SK-N-SH (cell line): ENCODE measurements around the gene LDB1. TPM values are rescaled to one million over a fixed set of nuclear protein-coding genes. Genes with fewer than 3 reads are reported as not detected.

Source experiments
- CTCF ChIA-PET: fragments of 300-600, 350-600 bp; formaldehyde crosslinking; extraction: SDS; loops from one replicate; lab custom pipeline; 2021; lab: Yijun Ruan, JAX
- POLR2A ChIA-PET: fragments of 350-600 bp; sonication (Branson Sonifier 250); formaldehyde crosslinking; extraction: SDS; loops from one replicate; lab custom pipeline; 2020; ENCODE audit warnings: antibody characterized with exemption, inconsistent platforms; lab: Yijun Ruan, JAX
- DNase-seq: peaks from one replicate; pipeline ENCODE4 v3.0.0; 2012
- H2AFZ ChIP-seq: fragments of 200-600 bp; sonication (generic); 2 replicates; pipeline ENCODE4 v1.8.1; 2016; ENCODE audit warnings: antibody characterized with exemption, mild to moderate bottlenecking, low read depth
- H3F3A ChIP-seq: fragments of 200-600 bp; sonication (generic); replicated peaks from 2 replicates; pipeline ENCODE3; 2016; ENCODE audit warnings: antibody characterized with exemption, mild to moderate bottlenecking; ENCODE audit not compliant: insufficient read depth
- H3K27ac ChIP-seq, 2 experiments: fragments of 200-500 bp in 1 of 2; fragments of 200-600 bp in 1 of 2; sonication (Bioruptor generic) in 1 of 2; sonication (generic), shearing (Covaris generic) in 1 of 2; 2 replicates each; pipeline versions ENCODE4 v1.5.1 to v1.6.1; 2014 to 2016; ENCODE audit warnings: low read depth in 2 of 2, inconsistent platforms in 1 of 2, low read length in 1 of 2, mild to moderate bottlenecking in 1 of 2, mixed read lengths in 1 of 2
- H3K27me3 ChIP-seq: fragments of 200-600 bp; sonication (generic), shearing (Covaris generic); 2 replicates; pipeline ENCODE4 v1.6.1; 2016; ENCODE audit warnings: mixed run types; ENCODE audit not compliant: insufficient read depth
- H3K36me3 ChIP-seq, 2 experiments: fragments of 200-500 bp in 1 of 2; fragments of 200-600 bp in 1 of 2; sonication (Bioruptor generic) in 1 of 2; sonication (generic) in 1 of 2; replicated peaks in 1 of 2; 2 replicates each; pipeline versions ENCODE3 to v1.5.1; 2014 to 2016; ENCODE audit warnings: low read length in 1 of 2, mild to moderate bottlenecking in 1 of 2; ENCODE audit not compliant: insufficient read depth in 2 of 2, control insufficient read depth in 1 of 2
- H3K4me1 ChIP-seq, 2 experiments: fragments of 200-500 bp in 1 of 2; fragments of 200-600 bp in 1 of 2; sonication (Bioruptor generic) in 1 of 2; sonication (generic), shearing (Covaris generic) in 1 of 2; 2 replicates each; pipeline versions ENCODE4 v1.5.1 to v1.6.1; 2014 to 2016; ENCODE audit warnings: low read depth in 1 of 2, low read length in 1 of 2, mixed run types in 1 of 2; ENCODE audit not compliant: insufficient read depth in 2 of 2, control insufficient read depth in 1 of 2
- H3K4me2 ChIP-seq: fragments of 200-600 bp; sonication (generic), shearing (Covaris generic); 2 replicates; pipeline ENCODE4 v1.6.1; 2017; ENCODE audit warnings: mixed run types
- H3K4me3 ChIP-seq, 2 experiments: fragments of 200-500 bp in 1 of 2; fragments of 200-600 bp in 1 of 2; sonication (Bioruptor generic) in 1 of 2; sonication (generic), shearing (Covaris generic) in 1 of 2; 2 replicates each; pipeline versions ENCODE4 v1.5.1 to v1.8.1; 2014 to 2016; ENCODE audit warnings: low read depth in 2 of 2, inconsistent platforms in 1 of 2, low read length in 1 of 2, mild to moderate bottlenecking in 1 of 2, mixed read lengths in 1 of 2, moderate library complexity in 1 of 2
- H3K79me2 ChIP-seq: fragments of 200-600 bp; sonication (generic); 2 replicates; pipeline ENCODE4 v1.8.1; 2017; ENCODE audit warnings: mild to moderate bottlenecking; ENCODE audit not compliant: insufficient read depth
- H3K9ac ChIP-seq: fragments of 200-600 bp; sonication (generic); 2 replicates; pipeline ENCODE4 v1.6.1; 2017; ENCODE audit warnings: mixed run types
- H3K9me2 ChIP-seq: fragments of 200-600 bp; sonication (generic); 2 replicates; pipeline ENCODE4 v1.6.1; 2017; ENCODE audit warnings: mixed run types
- H3K9me3 ChIP-seq: fragments of 200-600 bp; sonication (generic); 2 replicates; pipeline ENCODE4 v1.6.1; 2017; ENCODE audit warnings: mixed run types, mild to moderate bottlenecking, moderate library complexity
- H4K20me1 ChIP-seq: fragments of 200-600 bp; sonication (generic); 2 replicates; pipeline ENCODE4 v1.6.1; 2017; ENCODE audit warnings: mild to moderate bottlenecking, mixed run types; ENCODE audit not compliant: insufficient read depth
- CTCF ChIP-seq: fragments of 200-600 bp; sonication (generic); IDR thresholded peaks from 2 replicates; pipeline ENCODE4 v1.6.1; 2017; ENCODE audit warnings: antibody characterized with exemption, mild to moderate bottlenecking, moderate library complexity
- ELF1 ChIP-seq: IDR thresholded peaks from 2 replicates; pipeline ENCODE4 v1.4.0; 2012
- EP300 ChIP-seq, 2 experiments: IDR thresholded peaks; 2 replicates each; pipeline versions ENCODE4 v1.4.0 to v1.6.1; 2012; ENCODE audit warnings: borderline replicate concordance in 1 of 2, low read depth in 1 of 2, low read length in 1 of 2
- FOSL2 ChIP-seq: IDR thresholded peaks from 2 replicates; pipeline ENCODE4 v1.4.0; 2012; ENCODE audit warnings: low read depth, mild to moderate bottlenecking, moderate library complexity, borderline replicate concordance
- MXI1 ChIP-seq: IDR thresholded peaks from 2 replicates; pipeline ENCODE4 v1.6.1; 2012; ENCODE audit warnings: mild to moderate bottlenecking, low read depth, low read length, improper control_type of control experiment
- NRF1 ChIP-seq: IDR thresholded peaks from 2 replicates; pipeline ENCODE4 v1.6.1; 2012; ENCODE audit warnings: low read depth, mild to moderate bottlenecking, low read length
- PBX3 ChIP-seq: IDR thresholded peaks from 2 replicates; pipeline ENCODE4; 2012
- RCOR1 ChIP-seq: fragments of 150-350 bp; IDR thresholded peaks from 2 replicates; pipeline ENCODE4 v1.6.1; 2017; ENCODE audit warnings: antibody characterized with exemption, low read length
- RXRA ChIP-seq: IDR thresholded peaks from 2 replicates; pipeline ENCODE4 v1.4.0; 2012; ENCODE audit warnings: low read depth, mild to moderate bottlenecking, borderline replicate concordance
- SIN3A ChIP-seq: IDR thresholded peaks from 2 replicates; pipeline ENCODE4 v1.6.1; 2012; ENCODE audit warnings: low read depth, mild to moderate bottlenecking, low read length, moderate library complexity, borderline replicate concordance
- TAF1 ChIP-seq: IDR thresholded peaks from 2 replicates; pipeline ENCODE4 v1.6.1; 2012; ENCODE audit warnings: low read depth, mild to moderate bottlenecking, low read length, moderate library complexity, borderline replicate concordance
- WGBS: methylation state at CpG from one replicate; pipeline ENCODE4 v1.1.6; 2017; ENCODE audit warnings: low lambda C conversion rate; 5-methylcytosine and 5-hydroxymethylcytosine counted together
- polyA plus RNA-seq, 3 experiments: library from polyadenylated mRNA; depleted of rRNA; stranded (reverse); fragments of >200 nt; gene quantifications; 2 replicates each; pipeline ENCODE4 v1.2.3, GENCODE V29; 2012
- TF ChIP-seq, protein P1 (sequence below): IDR thresholded peaks from 2 replicates; pipeline ENCODE4 v1.4.0; 2012; ENCODE audit warnings: low read depth, borderline replicate concordance
- TF ChIP-seq, protein P2 (sequence below): IDR thresholded peaks from 2 replicates; pipeline ENCODE4 v1.4.0; 2012; ENCODE audit warnings: low read depth

The LDB1 gene
- polyA plus RNA-seq, 1 of the 3 experiments (the other 2 are of a cell fraction), result 85.9 TPM

GRCh38 chr10:102116656-102117055, 3.5 kb downstream of the LDB1 start (continued):
- TF ChIP-seq CTCF (no peak), TAF1 (no peak), NRF1 (no peak)

DNA sequence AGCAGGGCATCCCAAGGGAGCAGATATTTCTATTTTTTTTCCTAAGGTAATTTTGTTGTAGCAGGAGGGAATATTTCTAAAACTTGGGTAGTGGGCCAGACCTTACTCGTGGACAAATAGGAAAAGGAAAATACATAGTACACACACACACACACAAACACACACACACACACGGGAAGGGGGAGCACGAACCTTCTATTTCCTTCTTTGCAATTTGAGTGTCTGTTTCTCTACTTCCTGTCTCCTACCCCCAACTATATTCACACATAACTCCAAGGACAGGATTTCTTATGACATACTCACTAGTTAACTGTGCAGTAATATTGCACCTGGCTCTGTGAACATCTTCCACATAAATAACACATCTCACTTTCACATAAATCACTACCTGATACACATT, 4.4 kb downstream of the LDB1 start:
- ChIA-PET CTCF (interaction anchor here (2.3 kb wide), 1 partner anchor 43 kb away, joined by 10 read pairs; no protein-coding TSS in a partner anchor), POLR2A (no interaction called here)
- H3K9me3 ChIP-seq, result no peaks in the 10 kb centered on the region
- TF ChIP-seq FOSL2 (no peak), ELF1 (no peak), RXRA (no peak), PBX3 (no peak), MXI1 (no peak), NRF1 (no peak), EP300 (IDR thresholded peaks at IDR 0.05; ENCODE audit: borderline replicate concordance in 1 of 2, low read depth in 1 of 2, low read length in 1 of 2) (no peak), RCOR1 (no peak), SIN3A (no peak)
- TF ChIP-seq, protein P1, sequence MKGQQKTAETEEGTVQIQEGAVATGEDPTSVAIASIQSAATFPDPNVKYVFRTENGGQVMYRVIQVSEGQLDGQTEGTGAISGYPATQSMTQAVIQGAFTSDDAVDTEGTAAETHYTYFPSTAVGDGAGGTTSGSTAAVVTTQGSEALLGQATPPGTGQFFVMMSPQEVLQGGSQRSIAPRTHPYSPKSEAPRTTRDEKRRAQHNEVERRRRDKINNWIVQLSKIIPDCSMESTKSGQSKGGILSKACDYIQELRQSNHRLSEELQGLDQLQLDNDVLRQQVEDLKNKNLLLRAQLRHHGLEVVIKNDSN, result no peak
- TF ChIP-seq, protein P2, sequence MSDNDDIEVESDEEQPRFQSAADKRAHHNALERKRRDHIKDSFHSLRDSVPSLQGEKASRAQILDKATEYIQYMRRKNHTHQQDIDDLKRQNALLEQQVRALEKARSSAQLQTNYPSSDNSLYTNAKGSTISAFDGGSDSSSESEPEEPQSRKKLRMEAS, result no peak
- H3F3A ChIP-seq, result peaks cover 17% of the 10 kb centered on the region
- no peak overlapping the region for H3K9ac ChIP-seq
- H3K27me3 ChIP-seq, result no peaks in the 10 kb centered on the region
- DNase-seq, result no peak
- H3K79me2 ChIP-seq, result peaks cover 91% of the 10 kb centered on the region
- peak overlapping the region; percentile 86 to 95 for H3K27ac ChIP-seq
- peaks cover 34% of the 10 kb centered on the region for H4K20me1 ChIP-seq
- peaks cover 9 to 15% of the 10 kb centered on the region in 2 experiments for H3K36me3 ChIP-seq
- peaks cover 41 to 53% of the 10 kb centered on the region in 2 experiments for H3K4me1 ChIP-seq
- H3K4me3 ChIP-seq, result peak overlapping the region in 1 of 2 experiments; percentile 67; a peak in 1 of 4 replicates
- H3K9me2 ChIP-seq, result no peaks in the 10 kb centered on the region
- 23% methylated on average over 3 of the region's 3 CpGs for WGBS
- no peak overlapping the region for H2AFZ ChIP-seq
- H3K4me2 ChIP-seq, result peak overlapping the region; percentile 94
